CD4-positive, alpha-beta T cell (primary cell): ENCODE data around the gene TNFSF11. TPM values are rescaled to one million over a fixed set of nuclear protein-coding genes. Genes with fewer than 3 reads are reported as not detected.

Experiments used
- ATAC-seq: fragments of 200-7000 bp; cut with Tn5 transposase; one replicate; pipeline ENCODE4 v1.10.0; 2022; ENCODE audit warnings: mild to moderate bottlenecking; ENCODE audit not compliant: poor library complexity
- CTCF ChIA-PET: fragments of 350-600 bp; sonication (Branson Sonifier 250); formaldehyde crosslinking; loops from one replicate; lab custom pipeline; 2021; ENCODE audit warnings: antibody characterized with exemption, inconsistent platforms; lab: Charles Lee
- POLR2A ChIA-PET: fragments of 350-600 bp; sonication (Branson Sonifier 250); formaldehyde crosslinking; loops from one replicate; lab custom pipeline; 2021; ENCODE audit warnings: antibody characterized with exemption, inconsistent platforms; lab: Charles Lee
- DNase-seq, 14 experiments: peaks; one replicate each; pipeline ENCODE4 v3.0.0-alpha.2; 2013 to 2020; ENCODE audit warnings: mixed read lengths in 2 of 14
- H3K27ac ChIP-seq, 2 donors: one replicate each; pipeline versions ENCODE4 v1.5.1 to v1.7.0; 2013; ENCODE audit warnings: low read length in 2 of 2, low read depth in 1 of 2, mild to moderate bottlenecking in 1 of 2
- H3K27me3 ChIP-seq, 2 experiments: 1 replicate in 1 of 2; 2 replicates in 1 of 2; pipeline versions ENCODE4 v1.6.1 to v1.7.0; 2013; ENCODE audit warnings: low read length in 2 of 2, control low read depth in 1 of 2, mild to moderate bottlenecking in 1 of 2, moderate library complexity in 1 of 2; ENCODE audit not compliant: insufficient read depth in 2 of 2, control insufficient read depth in 1 of 2
- H3K36me3 ChIP-seq: one replicate; pipeline ENCODE4 v1.6.1; 2013; ENCODE audit warnings: low read length, control low read depth; ENCODE audit not compliant: insufficient read depth
- H3K4me1 ChIP-seq: one replicate; pipeline ENCODE4 v1.6.1; 2013; ENCODE audit warnings: low read length, control low read depth; ENCODE audit not compliant: insufficient read depth
- H3K4me3 ChIP-seq: one replicate; pipeline ENCODE4 v1.5.1; 2013; ENCODE audit warnings: mild to moderate bottlenecking, low read length, moderate library complexity
- H3K9me3 ChIP-seq, 2 experiments: 1 replicate in 1 of 2; 2 replicates in 1 of 2; pipeline versions ENCODE4 v1.6.1 to v1.7.0; 2013; ENCODE audit warnings: low read length in 2 of 2, mild to moderate bottlenecking in 2 of 2, control low read depth in 1 of 2, moderate library complexity in 1 of 2; ENCODE audit not compliant: control insufficient read depth in 1 of 2, insufficient read depth in 1 of 2
- H3K27ac Mint-ChIP-seq: one replicate; pipeline ENCODE4 v1.8.0; 2020; ENCODE audit warnings: mixed read lengths
- H3K27me3 Mint-ChIP-seq: one replicate; pipeline ENCODE4 v1.8.0; 2021; ENCODE audit warnings: mixed read lengths
- H3K36me3 Mint-ChIP-seq: one replicate; pipeline ENCODE4 v1.8.0; 2021; ENCODE audit warnings: low read depth, mixed read lengths
- H3K4me1 Mint-ChIP-seq: one replicate; pipeline ENCODE4 v1.8.0; 2021; ENCODE audit warnings: low read depth, mixed read lengths
- H3K4me3 Mint-ChIP-seq: one replicate; pipeline ENCODE4 v1.8.0; 2020; ENCODE audit warnings: mild to moderate bottlenecking, mixed read lengths
- H3K9me3 Mint-ChIP-seq: one replicate; pipeline ENCODE4 v1.8.0; 2020; ENCODE audit warnings: mixed read lengths
- intact Hi-C, 2 experiments: fragments of 100-400 bp; cut with DNase I in 1 of 2; cut with micrococcal nuclease in 1 of 2; formaldehyde crosslinking; loops; one replicate each; pipeline versions ENCODE4 v1.15.1 to v1.9.0; 2023 to 2025; cut with DNase I, micrococcal nuclease
- total RNA-seq, 174 experiments: library from RNA in 2 of 174; stranded (reverse) in 2 of 174; gene quantifications; one replicate each; pipeline ENCODE4 v1.2.3 and lab custom pipeline; 2021 to 2026
- TF ChIP-seq, protein P1 (sequence below): fragments of 200-600 bp; IDR thresholded peaks from one replicate; pipeline ENCODE4 v1.8.0; 2022; ENCODE audit warnings: antibody characterized with exemption, mild to moderate bottlenecking

The TNFSF11 gene
- total RNA-seq, 2 experiments from 2014 or later: 0.38 to 0.45 TPM

DNA sequence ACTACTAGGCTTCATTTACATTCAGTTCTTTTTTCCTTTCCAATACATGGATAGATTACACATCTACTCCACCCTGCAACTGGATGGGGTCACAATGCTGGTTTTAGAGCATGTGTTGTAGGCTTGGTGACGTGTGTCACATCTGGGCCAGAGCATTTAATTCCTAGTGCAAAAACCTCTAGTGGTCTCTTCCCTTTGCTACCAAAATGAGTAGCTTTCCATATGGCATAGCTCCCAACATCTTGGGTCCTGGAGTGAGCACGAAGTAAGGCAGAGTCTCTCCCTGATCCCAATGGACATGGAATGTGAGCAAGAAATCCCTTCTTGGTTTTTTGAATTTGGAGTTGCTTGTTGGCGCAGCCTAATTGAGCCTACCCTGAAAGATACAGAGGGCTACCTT is 51.7 kb downstream of the TNFSF11 start:
- no peaks in the 10 kb centered on the region for H3K36me3 Mint-ChIP-seq
- no peaks in the 10 kb centered on the region for H3K4me1 ChIP-seq
- no peak for ATAC-seq
- H3K4me3 Mint-ChIP-seq: no peak overlapping the region
- no peak for DNase-seq
- no peaks in the 10 kb centered on the region for H3K27me3 ChIP-seq
- ChIA-PET CTCF (no interaction called here), POLR2A (no interaction called here)
- H3K27ac ChIP-seq: no peak overlapping the region
- H3K27me3 Mint-ChIP-seq: no peaks in the 10 kb centered on the region
- H3K4me3 ChIP-seq: no peak overlapping the region
- no peaks in the 10 kb centered on the region for H3K9me3 Mint-ChIP-seq
- TF ChIP-seq, protein P1, sequence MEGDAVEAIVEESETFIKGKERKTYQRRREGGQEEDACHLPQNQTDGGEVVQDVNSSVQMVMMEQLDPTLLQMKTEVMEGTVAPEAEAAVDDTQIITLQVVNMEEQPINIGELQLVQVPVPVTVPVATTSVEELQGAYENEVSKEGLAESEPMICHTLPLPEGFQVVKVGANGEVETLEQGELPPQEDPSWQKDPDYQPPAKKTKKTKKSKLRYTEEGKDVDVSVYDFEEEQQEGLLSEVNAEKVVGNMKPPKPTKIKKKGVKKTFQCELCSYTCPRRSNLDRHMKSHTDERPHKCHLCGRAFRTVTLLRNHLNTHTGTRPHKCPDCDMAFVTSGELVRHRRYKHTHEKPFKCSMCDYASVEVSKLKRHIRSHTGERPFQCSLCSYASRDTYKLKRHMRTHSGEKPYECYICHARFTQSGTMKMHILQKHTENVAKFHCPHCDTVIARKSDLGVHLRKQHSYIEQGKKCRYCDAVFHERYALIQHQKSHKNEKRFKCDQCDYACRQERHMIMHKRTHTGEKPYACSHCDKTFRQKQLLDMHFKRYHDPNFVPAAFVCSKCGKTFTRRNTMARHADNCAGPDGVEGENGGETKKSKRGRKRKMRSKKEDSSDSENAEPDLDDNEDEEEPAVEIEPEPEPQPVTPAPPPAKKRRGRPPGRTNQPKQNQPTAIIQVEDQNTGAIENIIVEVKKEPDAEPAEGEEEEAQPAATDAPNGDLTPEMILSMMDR: no peak
- intact Hi-C loops: no loop called here
- H3K27ac Mint-ChIP-seq: no peak overlapping the region
- no peaks in the 10 kb centered on the region for H3K9me3 ChIP-seq
- no peaks in the 10 kb centered on the region for H3K36me3 ChIP-seq
- no peaks in the 10 kb centered on the region for H3K4me1 Mint-ChIP-seq

DNA sequence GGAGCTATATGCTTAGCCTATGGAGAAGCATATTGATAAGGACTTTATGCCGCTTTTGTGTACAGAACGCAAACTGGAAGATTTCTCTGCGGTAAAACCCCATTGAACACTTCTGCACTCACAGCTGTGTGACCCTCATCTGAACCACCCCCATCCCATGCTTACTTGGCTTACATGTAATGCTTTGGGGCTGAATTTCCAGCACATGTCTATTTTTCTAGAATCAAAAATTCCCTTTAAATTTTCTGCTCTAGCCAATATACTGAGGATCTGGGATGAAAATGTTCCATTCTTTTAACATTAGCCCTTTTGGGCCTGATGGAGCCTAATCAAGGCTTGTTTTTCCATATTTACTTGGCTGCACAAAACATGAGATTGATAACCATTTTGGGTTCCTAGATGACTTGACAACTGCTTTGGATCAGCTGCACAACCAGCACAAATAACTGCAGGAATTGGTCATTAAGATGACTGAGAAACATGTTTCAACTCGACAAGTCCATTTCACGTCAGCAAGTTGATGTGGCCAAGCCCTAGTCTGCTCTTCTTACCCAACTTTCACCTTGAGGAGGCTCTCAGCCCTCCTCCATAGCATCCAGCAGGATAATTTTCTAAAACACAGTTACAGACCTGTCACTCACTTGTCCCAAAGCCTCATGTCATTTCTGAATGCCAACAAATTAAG is 52.4 kb downstream of the TNFSF11 start:
- no peak overlapping the region for H3K27ac Mint-ChIP-seq
- no peaks in the 10 kb centered on the region for H3K36me3 ChIP-seq
- no peak overlapping the region for H3K27ac ChIP-seq
- no peaks in the 10 kb centered on the region for H3K27me3 Mint-ChIP-seq
- no peaks in the 10 kb centered on the region for H3K36me3 Mint-ChIP-seq
- no peaks in the 10 kb centered on the region for H3K9me3 Mint-ChIP-seq
- intact Hi-C loops: no loop called here
- ATAC-seq (no peak), DNase-seq (no peak)
- ChIA-PET POLR2A (no interaction called here), CTCF (no interaction called here)
- no peak overlapping the region for H3K4me3 Mint-ChIP-seq
- H3K4me1 Mint-ChIP-seq: no peaks in the 10 kb centered on the region
- H3K9me3 ChIP-seq: no peaks in the 10 kb centered on the region
- H3K4me3 ChIP-seq: no peak overlapping the region
- no peaks in the 10 kb centered on the region for H3K4me1 ChIP-seq
- TF ChIP-seq, protein P1: no peak
- no peaks in the 10 kb centered on the region for H3K27me3 ChIP-seq

DNA sequence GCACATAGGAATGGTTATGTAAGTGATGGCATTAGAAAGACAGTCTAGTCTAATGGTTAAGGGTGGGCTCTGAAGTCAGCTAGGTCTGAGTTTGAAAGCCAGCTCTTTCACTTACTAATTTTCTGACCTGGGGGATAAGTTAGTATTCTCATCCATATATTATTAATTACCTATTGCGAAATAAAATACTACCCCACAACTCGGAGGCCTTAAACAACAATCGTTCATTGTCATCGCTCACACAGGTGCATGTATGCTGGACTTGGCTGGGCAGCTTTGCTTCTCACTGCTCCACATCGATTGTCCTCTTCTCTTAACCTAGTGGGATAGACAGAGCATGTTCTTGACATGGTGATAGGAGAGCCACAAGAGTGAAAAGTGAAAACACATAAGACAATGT is 54.7 kb downstream of the TNFSF11 start:
- no peaks in the 10 kb centered on the region for H3K4me1 Mint-ChIP-seq
- intact Hi-C loops: no loop called here
- ChIA-PET CTCF (no interaction called here), POLR2A (no interaction called here)
- Histone ChIP-seq H3K27ac (no peak overlapping the region), H3K27me3 (no peaks in the 10 kb centered on the region), H3K4me1 (no peaks in the 10 kb centered on the region), H3K9me3 (no peaks in the 10 kb centered on the region), H3K4me3 (no peak overlapping the region), H3K36me3 (no peaks in the 10 kb centered on the region)
- no peaks in the 10 kb centered on the region for H3K9me3 Mint-ChIP-seq
- ATAC-seq (no peak), DNase-seq (no peak)
- no peaks in the 10 kb centered on the region for H3K36me3 Mint-ChIP-seq
- H3K27me3 Mint-ChIP-seq: no peaks in the 10 kb centered on the region
- H3K4me3 Mint-ChIP-seq: no peak overlapping the region
- no peak overlapping the region for H3K27ac Mint-ChIP-seq
- TF ChIP-seq, protein P1: no peak
